Posterior cingulate gyrus (tissue), 11 donors: ENCODE data around the gene LDB1.

Source experiments
- DNase-seq, 10 donors: peaks; one replicate each; pipeline versions ENCODE4 v3.0.0 to v3.0.0-alpha.2; 2020 to 2021; ENCODE audit warnings: mixed read lengths in 3 of 10
- intact Hi-C: fragments of 100-400 bp; cut with DNase I; formaldehyde crosslinking; loops from one replicate; pipeline ENCODE4 v1.15.1; 2023

LDB1 gene

DNA sequence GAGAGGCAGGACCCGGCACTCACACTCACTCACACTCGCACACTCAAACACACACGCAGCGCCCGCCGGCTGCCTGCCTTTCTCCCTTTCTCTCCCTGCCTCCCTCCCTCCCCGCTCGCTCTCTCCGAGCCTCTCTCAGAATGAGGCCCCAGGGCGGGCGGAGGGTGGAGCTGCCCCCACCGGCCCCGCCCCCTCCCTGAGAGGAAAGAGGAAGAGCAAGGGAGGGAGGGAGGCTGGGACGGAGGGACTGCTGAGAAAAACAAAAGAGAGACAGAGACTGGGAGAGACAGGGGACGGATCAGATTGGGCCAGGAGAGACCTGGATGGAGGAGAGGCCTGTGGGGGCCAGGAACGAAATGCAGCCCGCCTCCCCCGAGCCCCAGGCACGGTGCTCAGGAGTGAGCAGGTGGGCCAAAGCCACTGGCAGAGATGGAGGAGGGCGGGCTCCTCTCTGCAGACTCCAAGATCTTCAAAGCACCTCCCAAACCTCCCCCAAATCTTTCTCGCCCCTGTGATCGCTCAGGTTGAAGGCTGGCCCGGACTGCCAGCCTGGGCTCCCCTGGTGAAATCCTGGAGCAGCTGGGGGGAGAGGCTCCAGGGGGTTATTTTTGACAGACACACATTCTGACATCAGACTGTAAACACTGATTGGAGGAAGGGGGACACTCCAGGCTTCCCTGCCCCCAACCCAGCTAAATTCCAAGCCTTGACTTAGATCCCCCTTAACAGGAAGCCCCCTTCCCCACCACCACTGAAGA, 5.1 kb downstream of the LDB1 start:
- DNase-seq, result peak; percentile 82 to 98 (median 92)

DNA sequence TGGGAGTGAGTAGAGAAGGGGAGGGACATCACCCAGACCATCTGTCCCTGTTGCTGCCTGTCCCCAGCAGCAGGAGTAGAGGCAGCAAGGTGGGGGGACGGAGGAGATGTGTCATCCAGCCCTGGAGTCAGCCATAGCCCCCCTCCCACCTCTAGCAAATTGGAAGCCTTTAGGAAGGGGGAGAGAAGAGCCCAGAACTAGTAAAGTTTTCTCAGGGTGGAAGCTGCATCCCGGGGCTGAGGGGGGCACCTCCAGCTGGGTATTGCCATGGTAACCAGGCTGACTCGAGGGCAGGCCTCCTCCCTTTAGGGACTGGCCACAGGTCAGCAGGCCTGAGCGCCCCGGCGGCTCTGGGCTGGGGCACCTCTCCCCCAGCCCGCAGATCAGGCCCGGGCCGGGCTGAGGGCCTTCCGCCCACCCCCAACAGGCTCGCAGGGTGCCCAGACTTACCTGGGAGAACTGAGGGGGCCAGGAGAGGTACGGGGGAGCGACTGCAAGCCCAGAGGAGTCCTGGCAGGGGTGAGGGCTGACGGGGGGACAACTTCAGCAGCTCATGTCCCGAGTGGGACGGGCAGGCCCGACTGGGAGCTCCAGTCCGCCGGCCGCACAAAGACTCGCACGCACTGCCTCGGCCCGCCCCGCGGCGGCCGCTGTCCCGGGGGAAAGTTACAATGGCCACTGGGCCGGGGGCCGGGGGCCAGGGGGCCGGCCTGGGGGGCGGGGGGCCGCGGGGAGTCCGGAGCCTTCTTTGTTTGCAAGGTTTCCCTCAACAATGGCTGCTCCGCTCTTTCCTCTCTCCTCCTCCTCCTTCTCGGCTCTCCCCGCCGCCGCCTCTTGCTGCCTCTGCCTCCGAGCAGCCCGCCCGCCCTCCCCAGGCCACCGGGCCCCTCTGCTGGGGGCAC, 6.0 kb downstream of the LDB1 start:
- peak in 1 of 10 donors; percentile 82 for DNase-seq
- intact Hi-C loops, result no loop called here

More for the DNA sequence above, 5.1 kb downstream of the LDB1 start:
- intact Hi-C loops, result no loop called here

DNA sequence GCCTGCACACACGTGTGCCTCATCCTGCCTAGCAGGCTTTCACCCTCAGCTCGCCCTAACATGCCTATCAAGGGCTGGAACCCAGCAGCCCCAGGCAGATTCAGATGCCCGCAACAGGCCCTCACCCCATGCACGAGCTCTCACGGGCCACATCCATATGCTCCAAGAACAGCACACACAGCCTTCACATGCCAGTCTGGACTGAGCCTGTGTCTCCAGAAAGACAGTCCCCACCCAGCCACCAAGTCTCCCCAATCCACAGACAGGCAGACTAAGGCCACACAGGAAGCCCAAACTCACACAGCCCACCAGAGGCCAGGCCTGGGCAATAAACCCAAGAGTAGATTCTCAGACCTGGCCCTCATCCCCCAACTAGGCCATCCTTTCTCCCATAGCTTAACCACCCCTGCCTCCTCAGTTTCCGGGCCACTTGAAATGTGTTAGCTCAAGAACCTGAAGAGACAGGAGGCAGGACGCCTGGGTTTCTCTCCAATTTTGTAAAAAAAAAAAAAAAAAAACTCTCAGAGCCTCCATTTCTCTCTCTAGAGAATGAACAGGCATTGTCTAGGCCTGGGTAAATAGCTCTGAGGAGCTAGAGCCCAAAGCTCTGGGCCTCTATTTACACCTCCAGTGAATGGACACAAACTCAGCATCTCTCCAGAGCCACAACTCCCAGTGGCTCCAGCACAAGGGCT, 6.8 kb downstream of the LDB1 start:
- peak in 1 of 10 donors; percentile 55 for DNase-seq
- intact Hi-C loops, result no loop called here

DNA sequence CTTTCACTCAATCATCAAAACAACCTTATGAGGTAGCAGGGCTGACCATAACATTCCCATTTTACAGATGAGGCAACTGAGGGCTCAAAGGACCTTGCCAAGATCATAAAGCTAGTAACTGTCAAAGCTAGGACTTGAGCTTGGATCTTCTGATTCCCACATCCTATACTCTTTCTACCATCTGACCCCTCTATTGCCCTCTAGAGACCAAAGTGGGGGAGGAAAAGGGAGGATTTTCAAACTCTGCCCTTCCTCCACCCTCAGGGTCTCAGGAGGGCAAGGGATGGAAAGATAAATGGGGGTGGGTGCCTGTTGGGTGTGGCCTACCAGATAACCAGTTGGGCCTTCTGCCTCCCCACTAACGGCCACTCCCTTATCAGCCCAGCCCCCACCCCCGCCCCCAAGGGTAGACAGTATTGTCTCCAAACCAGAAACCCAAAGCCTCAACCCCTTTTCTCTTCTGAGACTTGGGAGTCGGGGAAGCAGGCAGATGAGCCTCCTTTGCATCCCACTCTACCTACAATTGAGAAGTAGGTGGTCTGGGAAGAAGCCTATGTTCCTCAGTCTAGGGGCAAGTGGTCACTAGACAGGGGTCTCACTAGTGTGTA, 7.9 kb downstream of the LDB1 start:
- intact Hi-C loops, result no loop called here
- DNase-seq, result no peak

DNA sequence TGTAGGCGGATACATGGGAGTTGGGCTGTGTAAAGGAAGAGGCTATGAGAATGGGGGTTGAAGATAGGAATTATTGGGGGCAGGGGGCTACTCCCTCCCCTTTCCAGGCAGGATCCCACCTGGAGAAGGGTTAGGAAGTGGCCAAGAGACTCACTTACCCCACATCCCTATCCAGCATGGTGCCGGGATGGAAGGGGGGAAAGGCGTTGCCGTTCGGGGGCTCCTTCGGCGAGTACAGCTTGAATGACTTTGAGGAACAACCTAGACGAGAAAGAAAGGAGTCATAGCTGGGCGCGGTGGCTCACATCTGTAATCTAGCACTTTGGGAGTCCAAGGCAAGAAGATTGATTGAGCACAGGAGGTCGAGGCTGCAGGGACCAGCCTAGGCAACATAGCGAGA, 8.9 kb downstream of the LDB1 start:
- peak in 1 of 10 donors; percentile 56 for DNase-seq
- intact Hi-C loops, result no loop called here

DNA sequence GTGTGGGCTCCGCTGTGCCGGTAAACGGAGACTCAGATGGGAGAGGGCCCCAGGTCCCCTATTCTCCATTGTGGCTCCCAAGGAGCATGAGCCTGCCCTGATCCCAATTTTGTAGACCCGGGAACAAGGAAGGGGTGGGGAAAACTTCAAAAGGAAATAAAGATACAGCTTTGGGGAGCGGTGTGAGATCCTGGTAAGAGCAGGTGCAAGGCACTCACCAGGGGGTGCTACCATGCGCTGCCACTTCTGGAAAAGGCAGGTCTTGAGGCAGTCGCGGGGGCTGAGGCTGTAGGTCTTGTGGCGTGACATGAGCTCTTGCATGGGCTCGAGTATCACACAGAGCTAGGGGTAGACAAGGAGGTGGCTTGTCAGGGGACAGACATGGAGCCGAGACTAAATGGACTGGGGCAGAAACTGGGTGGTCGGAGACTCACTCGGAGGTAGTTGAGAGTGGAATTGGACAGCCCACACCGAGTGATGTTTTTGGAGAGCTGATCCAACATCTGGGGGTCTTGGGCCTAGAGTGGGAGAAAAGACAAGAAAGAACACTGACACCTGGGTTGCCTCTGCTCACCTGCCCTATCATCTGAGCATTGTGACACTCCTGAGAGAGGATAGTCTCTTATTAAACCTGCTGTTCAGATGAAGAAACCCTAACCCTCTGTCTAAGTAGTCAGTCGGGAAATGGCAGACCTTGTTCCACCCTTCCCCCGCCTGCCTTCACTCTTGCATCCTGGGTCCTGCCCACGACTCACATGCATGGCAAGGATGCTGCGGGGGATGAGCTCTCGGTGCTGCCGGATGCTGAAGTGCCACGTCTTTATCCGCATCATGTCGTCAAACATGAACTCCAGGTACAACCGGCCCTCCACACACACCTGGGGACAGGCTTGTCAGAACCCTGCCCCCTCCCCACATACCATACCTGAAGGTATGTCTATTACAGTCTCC, 10.7 kb downstream of the LDB1 start:
- peak in 4 of 10 donors; percentile 46 to 84 (median 68) for DNase-seq
- intact Hi-C loops, result no loop called here

DNA sequence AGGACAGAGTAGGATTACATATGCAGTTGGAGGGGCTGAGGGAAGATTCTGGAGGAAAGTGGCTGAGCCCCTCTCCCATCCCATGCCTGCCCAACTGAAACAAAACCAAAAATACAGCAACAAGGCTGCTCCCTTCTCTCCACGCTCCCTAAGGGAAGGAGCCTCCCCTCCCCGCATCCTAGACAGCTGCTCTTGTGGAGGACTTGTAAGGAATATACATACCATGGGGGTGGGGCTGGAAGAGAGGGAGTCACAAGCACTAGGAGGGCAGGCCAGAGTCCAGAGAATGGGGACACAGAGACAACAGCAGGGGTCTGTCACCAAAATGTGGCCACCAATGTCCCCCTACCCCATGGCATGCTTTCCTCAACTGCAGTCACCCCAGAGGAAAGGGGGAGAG, 13.2 kb downstream of the LDB1 start:
- DNase-seq, result no peak
- intact Hi-C loops, result no loop called here

DNA sequence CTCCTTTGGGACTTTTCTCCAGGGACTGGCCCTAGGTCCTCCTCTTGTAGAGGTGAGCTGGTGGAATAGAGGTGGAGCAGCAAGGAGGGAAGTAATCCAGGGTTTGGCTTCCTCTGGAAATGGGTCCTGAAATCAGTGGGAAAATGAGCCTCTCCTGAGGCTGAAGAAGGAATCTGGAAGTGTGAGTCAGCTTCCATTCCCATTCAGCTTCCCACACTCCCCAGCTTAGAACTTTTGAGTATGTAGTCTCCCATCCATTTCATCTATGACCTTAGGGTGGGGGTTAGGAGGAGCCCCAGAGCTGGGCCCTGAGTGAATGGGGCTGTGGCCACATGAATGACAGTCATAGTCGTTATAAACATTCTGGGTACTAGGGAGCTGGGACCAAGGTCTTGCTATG, 17.7 kb downstream of the LDB1 start:
- intact Hi-C loops, result no loop called here
- no peak for DNase-seq

DNA sequence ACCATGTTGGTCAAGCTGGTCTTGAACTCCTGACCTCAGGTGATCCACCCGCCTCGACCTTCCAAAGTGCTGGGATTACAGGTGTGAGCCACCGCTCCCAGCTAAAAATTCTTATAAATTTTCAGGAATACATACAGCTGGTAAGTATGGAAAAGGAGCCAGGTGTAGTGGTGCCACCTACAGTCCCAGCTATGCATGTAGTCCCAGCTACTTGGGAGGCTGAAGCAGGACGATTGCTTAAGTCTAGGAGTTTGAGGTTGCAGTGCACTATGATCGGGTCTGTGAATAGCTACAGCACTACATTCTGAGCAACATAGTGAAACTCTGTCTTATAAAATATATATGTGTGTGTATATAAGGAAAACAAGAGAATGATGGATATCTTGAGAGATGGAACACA, 19.0 kb downstream of the LDB1 start:
- no peak for DNase-seq
- intact Hi-C loops, result no loop called here

DNA sequence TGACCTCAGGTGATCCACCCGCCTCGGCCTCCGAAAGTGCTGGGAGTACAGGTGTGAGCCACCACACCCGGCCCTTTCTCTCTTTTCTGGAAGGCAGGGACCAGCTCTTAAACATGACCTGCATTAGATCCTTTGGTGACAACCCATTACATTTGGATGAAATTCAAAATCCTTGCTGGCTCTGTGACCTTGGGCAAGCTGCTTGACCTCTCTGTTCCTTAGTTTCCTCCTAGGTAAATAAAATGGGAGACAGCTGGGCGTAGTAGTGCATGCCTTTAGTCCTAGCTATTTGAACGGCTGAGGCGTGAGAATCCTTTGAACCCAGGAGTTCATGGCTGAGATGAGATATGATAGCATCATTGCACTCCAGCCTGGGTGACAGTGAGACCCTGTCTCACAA, 23.7 kb downstream of the LDB1 start:
- intact Hi-C loops, result no loop called here
- no peak for DNase-seq

DNA sequence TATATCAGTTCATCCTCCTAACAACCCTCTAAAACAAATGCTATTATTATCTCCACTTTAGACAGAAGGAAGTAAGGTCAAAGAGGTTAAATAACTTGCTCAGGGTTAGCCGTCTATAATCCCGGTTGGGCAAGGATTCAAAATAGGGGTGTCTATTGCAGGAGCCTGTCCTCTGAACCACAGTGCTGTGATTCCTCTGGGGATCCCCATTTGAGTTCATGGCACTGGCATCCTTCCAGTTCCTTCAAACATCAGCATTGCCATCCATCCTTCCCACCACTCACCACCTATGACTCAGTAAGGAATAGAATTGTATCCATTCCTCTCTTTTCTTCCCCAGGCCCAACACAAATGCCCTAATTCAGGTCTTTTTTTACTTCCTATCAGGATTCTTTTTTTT, 29.4 kb downstream of the LDB1 start:
- no peak for DNase-seq
- intact Hi-C loops, result no loop called here

DNA sequence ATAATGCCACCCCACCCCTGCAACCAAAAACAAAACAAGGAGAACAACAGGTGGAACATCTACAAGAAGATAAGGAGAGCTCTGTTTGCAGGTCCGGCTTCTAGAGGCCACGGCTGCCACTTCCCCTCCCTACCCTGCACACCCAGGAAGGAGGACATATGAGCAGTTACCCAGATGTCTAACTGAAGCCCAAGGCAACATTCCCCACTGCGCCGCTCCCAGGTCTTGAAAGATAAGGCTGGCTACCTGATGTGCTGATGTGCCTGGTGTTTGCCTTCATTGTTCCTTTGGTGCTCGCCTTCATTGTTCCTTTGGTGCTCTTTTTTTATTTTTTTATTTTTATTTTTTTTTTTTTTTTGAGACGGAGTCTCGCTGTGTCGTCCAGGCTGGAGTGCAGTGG, 34.0 kb downstream of the LDB1 start:
- intact Hi-C loops, result no loop called here
- DNase-seq, result no peak

DNA sequence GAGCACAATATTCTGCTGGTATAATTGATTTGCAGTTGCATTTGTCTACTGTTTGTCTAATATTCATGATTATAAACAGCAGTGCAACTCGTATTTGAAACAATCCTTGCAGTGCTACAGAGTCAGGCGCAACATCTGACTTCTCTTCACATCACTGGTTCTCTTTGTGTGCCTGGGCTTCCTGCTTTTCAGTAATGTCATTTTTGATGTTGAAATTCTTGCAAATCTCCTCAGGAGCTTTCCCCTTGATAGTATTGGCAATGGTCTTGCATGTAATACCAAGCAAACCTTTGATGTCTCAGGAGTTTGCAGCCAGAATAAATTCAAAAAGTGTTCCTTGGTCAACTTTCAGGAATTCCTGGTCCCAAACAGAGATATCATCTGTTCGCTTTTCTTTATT, 34.8 kb downstream of the LDB1 start:
- intact Hi-C loops, result no loop called here
- no peak for DNase-seq

DNA sequence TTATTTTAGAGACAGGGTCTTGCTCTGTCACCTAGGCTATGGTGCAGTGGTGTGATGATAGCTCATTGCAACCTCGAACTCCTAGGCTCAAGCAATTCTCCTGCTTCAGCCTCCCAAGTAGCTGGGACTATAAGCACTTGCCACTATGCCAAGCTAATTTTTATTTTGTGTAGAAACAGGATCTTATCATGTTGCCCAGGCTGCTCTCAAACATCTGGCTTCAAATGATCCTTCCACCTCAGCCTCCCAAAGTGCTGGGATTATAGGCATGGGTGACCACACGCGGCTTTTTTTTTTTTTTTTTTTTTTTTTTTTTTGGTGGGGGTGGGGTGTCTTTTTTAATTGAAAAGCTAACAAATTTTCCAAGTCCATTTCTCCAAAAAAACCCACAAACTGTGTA, 36.6 kb downstream of the LDB1 start:
- no peak for DNase-seq
- intact Hi-C loops, result no loop called here

DNA sequence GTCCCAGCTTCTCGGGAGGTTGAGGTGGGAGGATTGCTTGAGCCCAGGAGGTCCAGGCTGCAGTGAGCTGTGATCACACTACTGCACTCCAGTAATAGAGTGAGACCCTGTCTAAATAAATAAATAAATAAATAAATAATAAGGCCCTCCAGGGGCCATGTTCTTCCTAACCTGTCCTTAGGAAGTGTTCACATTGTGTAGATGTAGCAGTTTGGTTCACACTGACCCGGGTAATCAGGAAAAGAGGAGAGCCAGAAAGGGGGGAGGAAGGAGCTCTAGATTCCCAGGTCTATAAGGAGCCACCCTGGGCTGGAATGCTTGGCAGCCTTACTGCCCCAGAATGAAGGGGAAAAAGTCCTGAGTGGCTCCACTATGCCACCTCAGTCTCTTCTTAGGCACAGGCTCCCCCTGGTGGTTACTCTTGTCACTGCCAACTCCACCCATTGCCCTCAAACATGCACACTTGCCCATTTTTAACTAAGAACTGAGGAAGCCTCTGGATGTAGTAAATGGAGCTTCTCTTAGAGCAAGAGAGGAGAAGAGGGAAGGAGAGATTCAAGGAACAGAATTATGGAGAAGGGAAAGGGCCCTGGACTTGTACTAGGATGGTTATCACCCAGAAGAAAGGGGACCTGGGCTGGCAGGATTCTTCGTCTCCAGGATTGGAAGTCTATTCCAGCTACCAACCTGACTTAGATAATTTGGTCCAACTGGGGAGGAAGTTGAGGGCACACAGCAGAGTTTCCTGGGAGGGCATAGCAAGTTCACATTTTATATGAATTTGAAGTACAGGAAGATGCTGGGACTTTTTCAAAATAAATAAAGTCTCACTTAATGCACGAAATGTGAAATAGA, 47.3 kb downstream of the LDB1 start:
- intact Hi-C loops, result loop anchor here (1.0 to 5.0 kb wide), 2 partner anchors 186 to 233 kb away; no protein-coding TSS in a partner anchor
- peak; percentile 55 to 95 (median 86) for DNase-seq

DNA sequence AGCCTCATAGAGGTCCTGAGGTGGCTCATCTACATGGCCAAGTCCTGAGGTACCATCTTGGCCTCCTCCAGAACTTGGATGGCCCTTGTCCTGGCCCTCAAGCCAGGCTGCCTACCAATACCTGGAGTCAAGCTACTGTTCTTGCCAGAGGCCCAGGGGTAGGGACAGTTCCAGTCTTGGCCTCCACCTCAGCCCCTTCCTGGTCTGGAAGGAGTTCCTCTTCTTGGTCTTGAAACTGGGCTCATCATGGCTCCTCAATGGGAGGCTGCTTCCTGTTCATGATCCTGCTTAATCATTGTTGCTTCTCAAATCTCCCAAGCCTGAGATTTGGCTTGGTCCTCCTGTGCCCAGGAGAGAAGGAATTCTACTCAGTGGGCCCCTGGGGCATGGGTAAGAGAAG, 51.1 kb downstream of the LDB1 start:
- DNase-seq, result no peak
- intact Hi-C loops, result no loop called here

DNA sequence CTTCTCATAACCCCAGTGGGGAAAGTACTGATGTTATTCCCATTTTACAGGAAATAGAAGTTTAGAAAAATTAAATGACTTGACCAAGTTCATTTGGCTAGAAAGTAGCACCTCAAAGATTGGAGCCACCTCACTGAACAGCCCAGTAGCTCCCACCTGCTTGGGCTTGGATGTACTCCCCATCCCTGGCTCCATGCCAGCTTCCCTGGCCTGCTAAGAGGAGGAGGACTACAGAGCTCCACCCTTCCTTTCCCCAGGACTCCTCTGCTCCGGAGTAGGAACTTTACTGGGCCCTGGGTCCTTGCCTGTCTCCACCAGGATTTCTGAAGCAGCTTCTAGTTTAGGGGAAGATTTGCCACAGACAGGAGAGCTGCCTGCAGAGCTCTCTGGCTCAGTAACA, 52.0 kb downstream of the LDB1 start:
- DNase-seq, result peak in 1 of 10 donors; percentile 84
- intact Hi-C loops, result no loop called here

DNA sequence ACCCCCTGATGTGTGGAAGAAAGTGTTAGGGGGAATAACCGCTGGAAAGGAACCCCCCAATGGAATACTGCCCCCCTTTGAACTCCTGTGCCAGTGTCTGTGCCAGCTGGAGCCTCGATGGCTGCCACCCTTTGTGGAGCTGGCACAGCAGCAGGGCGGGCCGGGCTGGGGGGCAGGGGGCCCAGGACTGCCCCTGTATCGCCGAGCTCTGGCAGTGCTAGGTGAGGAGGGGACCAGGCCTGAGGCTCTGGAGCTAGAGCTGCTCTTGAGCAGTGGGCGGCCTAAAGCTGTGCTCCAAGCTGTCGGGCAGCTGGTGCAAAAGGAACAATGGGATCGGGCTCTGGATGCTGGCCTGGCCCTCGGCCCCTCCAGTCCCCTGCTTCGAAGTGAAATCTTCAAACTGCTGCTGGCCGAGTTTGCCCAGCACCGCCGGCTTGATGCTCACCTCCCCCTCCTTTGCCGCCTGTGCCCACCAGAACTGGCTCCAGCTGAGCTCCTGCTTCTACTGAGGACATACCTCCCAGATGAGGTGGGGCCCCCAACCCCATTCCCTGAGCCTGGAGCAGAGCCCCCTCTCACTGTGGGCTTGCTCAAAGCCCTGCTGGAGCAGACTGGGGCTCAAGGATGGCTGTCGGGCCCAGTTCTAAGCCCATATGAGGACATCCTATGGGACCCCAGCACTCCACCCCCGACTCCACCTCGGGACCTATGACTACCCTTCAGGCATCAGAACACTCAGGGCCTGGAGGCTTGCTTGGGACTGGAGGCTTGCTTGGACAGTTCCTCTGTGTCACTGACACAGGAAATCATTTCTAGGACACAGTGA, 52.9 kb downstream of the LDB1 start:
- DNase-seq, result peak in 1 of 10 donors; percentile 84
- intact Hi-C loops, result no loop called here
